ENCODE measurements around the gene TGM5.

The TGM5 gene

GRCh38 chr15:43194795-43195194, 71.9 kb downstream of the TGM5 start:
- peaks cover 55% of the 10 kb centered on the region for H3K36me3 ChIP-seq (ENCODE audit: control insufficient read depth, low read length)
- H3K27me3 ChIP-seq (ENCODE audit: control insufficient read depth, low read length), result no peaks in the 10 kb centered on the region
- no peaks in the 10 kb centered on the region for H4K20me1 ChIP-seq (ENCODE audit: control insufficient read depth, insufficient read depth, low read depth, low read length)
- H3K4me2 ChIP-seq (ENCODE audit: low read length), result no peak overlapping the region
- no peaks in the 10 kb centered on the region for H3F3A ChIP-seq (ENCODE audit: control insufficient read depth, insufficient read depth)
- TF ChIP-seq CTCF (IDR thresholded peaks at IDR 0.05; ENCODE audit: low read depth, low read length, poor library complexity, severe bottlenecking) (no peak), EZH2phosphoT487 (IDR thresholded peaks at IDR 0.05; ENCODE audit: borderline replicate concordance, low read length) (no peak)
- H3K9me2 ChIP-seq (replicated peaks; ENCODE audit: control insufficient read depth, low read length), result no peaks in the 10 kb centered on the region
- H3K4me3 ChIP-seq (ENCODE audit: low read length), result no peak overlapping the region
- no peak overlapping the region for H3K27ac ChIP-seq (ENCODE audit: low read depth, low read length)
- no peaks in the 10 kb centered on the region for H3K79me2 ChIP-seq (ENCODE audit: control insufficient read depth, low read length)
- no peaks in the 10 kb centered on the region for H3K9me3 ChIP-seq (ENCODE audit: control insufficient read depth, insufficient read depth, low read length)
- H3K4me1 ChIP-seq (ENCODE audit: control insufficient read depth, low read length), result 0 out of 2 replicates have a peak, but pooled peaks cover 5% of the 10 kb centered on the region

GRCh38 chr15:43193710-43194109, 73.0 kb downstream of the TGM5 start:
- Histone ChIP-seq H3K36me3 (ENCODE audit: control insufficient read depth, low read length) (peaks cover 61% of the 10 kb centered on the region), H3K4me2 (ENCODE audit: low read length) (no peak overlapping the region), H3K79me2 (ENCODE audit: control insufficient read depth, low read length) (no peaks in the 10 kb centered on the region), H4K20me1 (ENCODE audit: control insufficient read depth, insufficient read depth, low read depth, low read length) (no peaks in the 10 kb centered on the region), H3K4me1 (ENCODE audit: control insufficient read depth, low read length) (0 out of 2 replicates have a peak, but pooled peaks cover 5% of the 10 kb centered on the region), H3K4me3 (ENCODE audit: low read length) (no peak overlapping the region), H3K9me3 (ENCODE audit: control insufficient read depth, insufficient read depth, low read length) (no peaks in the 10 kb centered on the region), H3K9me2 (replicated peaks; ENCODE audit: control insufficient read depth, low read length) (no peaks in the 10 kb centered on the region), H3F3A (ENCODE audit: control insufficient read depth, insufficient read depth) (no peaks in the 10 kb centered on the region), H3K27me3 (ENCODE audit: control insufficient read depth, low read length) (no peaks in the 10 kb centered on the region), H3K27ac (ENCODE audit: low read depth, low read length) (no peak overlapping the region)
- TF ChIP-seq CTCF (IDR thresholded peaks at IDR 0.05; ENCODE audit: low read depth, low read length, poor library complexity, severe bottlenecking) (no peak), EZH2phosphoT487 (IDR thresholded peaks at IDR 0.05; ENCODE audit: borderline replicate concordance, low read length) (no peak)

GRCh38 chr15:43190178-43190577, 76.5 kb downstream of the TGM5 start:
- no peak for TF ChIP-seq EZH2phosphoT487 (IDR thresholded peaks at IDR 0.05; ENCODE audit: borderline replicate concordance, low read length)
- no peak for TF ChIP-seq CTCF (IDR thresholded peaks at IDR 0.05; ENCODE audit: low read depth, low read length, poor library complexity, severe bottlenecking)
- Histone ChIP-seq H3K4me2 (ENCODE audit: low read length) (no peak overlapping the region), H3K36me3 (ENCODE audit: control insufficient read depth, low read length) (peaks cover 58% of the 10 kb centered on the region)

More at GRCh38 chr15:43190178-43190577, 76.5 kb downstream of the TGM5 start:
- Histone ChIP-seq H3F3A (ENCODE audit: control insufficient read depth, insufficient read depth) (no peaks in the 10 kb centered on the region; the same call in 1 of the 2 replicates), H3K79me2 (ENCODE audit: control insufficient read depth, low read length) (peaks cover 17% of the 10 kb centered on the region), H3K27ac (ENCODE audit: low read depth, low read length) (no peak overlapping the region), H3K4me1 (ENCODE audit: control insufficient read depth, low read length) (peaks cover 10% of the 10 kb centered on the region), H3K27me3 (ENCODE audit: control insufficient read depth, low read length) (no peaks in the 10 kb centered on the region), H3K9me2 (replicated peaks; ENCODE audit: control insufficient read depth, low read length) (no peaks in the 10 kb centered on the region), H4K20me1 (ENCODE audit: control insufficient read depth, insufficient read depth, low read depth, low read length) (no peaks in the 10 kb centered on the region), H3K9me3 (ENCODE audit: control insufficient read depth, insufficient read depth, low read length) (no peaks in the 10 kb centered on the region), H3K4me3 (ENCODE audit: low read length) (no peak overlapping the region)

Measured in DOHH2 (cell line).